ENCODE data around the gene DNAH11. TPM values are rescaled to one million over a fixed set of nuclear protein-coding genes. Genes with fewer than 3 reads are reported as not detected.

DNAH11 gene
- total RNA-seq (4.9 TPM), polyA plus RNA-seq (3.9 TPM)
- long read RNA-seq, donor 1, result 0 reads
- long read RNA-seq, donor 2, result 0 reads
- long read RNA-seq, donor 3, partial matches to known transcripts, result 37 of 51 reads
- long read RNA-seq, donor 3, other reads (novel, unspliced or antisense), result 14 of 51 reads
- long read RNA-seq, donor 4, partial matches to known transcripts, result 0 of 11 reads
- long read RNA-seq, donor 4, other reads (novel, unspliced or antisense), result 11 of 11 reads
- long read RNA-seq, donor 5, partial matches to known transcripts, result 51 of 80 reads
- long read RNA-seq, donor 5, other reads (novel, unspliced or antisense), result 29 of 80 reads
- long read RNA-seq, donor 6, result 0 reads
- long read RNA-seq, donor 7, partial matches to known transcripts, result 30 of 59 reads
- long read RNA-seq, donor 7, other reads (novel, unspliced or antisense), result 29 of 59 reads
- long read RNA-seq, donor 8, result 0 reads
- long read RNA-seq, donor 9, result 0 reads
- long read RNA-seq, donor 10, partial matches to known transcripts, result 22 of 52 reads
- long read RNA-seq, donor 10, other reads (novel, unspliced or antisense), result 30 of 52 reads

DNA sequence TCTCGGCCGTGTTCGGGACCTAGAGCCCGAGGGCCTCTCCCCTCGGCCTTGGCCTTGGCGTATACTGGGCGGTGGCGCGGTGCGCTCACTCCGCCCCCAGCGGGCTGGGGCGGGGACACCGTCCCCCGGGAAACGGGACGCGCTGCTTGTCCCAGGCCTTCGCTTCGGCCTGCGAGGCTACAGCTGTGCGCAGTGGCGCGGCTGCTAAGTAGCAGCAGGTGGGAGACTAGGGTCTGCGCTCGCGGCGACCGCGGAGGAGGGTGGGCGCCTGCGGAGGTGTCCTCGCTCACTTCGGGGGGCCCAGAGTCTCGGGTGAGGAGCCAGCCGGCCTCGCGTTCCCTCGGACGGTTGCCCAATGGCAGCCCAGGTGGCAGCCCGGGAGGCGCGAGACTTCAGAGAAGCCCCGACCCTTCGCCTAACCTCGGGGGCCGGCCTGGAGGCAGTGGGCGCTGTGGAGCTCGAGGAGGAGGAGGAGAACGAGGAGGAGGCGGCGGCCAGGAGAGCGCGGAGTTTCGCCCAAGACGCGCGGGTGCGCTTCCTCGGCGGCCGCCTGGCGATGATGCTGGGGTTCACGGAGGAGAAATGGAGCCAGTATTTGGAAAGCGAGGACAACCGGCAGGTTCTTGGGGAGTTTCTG lies at the start of gene DNAH11:
Gene DNAH11 (plus strand): TSS at position 149 of the 637 bp plus-strand sequence. CDS start 207 bp downstream, at position 356.
- Histone ChIP-seq H3K9me3 (ENCODE audit: control insufficient read depth in 2 of 2, insufficient read depth in 1 of 2, low read length in 1 of 2) (peaks cover 0 to 4% of the 10 kb centered on the region in 2 donors), H3K4me3 (ENCODE audit: low read length in 2 of 2) (peak within 1 kb of the TSS; percentile 36 to 50), H3K4me1 (ENCODE audit: control insufficient read depth in 2 of 2, insufficient read depth in 2 of 2, low read length in 2 of 2) (peaks cover 8 to 13% of the 10 kb centered on the region in 2 donors), H3K27ac (ENCODE audit: low read depth in 1 of 2, low read length in 1 of 2) (peak within 1 kb of the TSS in 1 of 2 donors; percentile 52), H3K36me3 (ENCODE audit: control insufficient read depth in 2 of 2, insufficient read depth in 2 of 2, low read length in 1 of 2) (no peaks in the 10 kb centered on the region), H3K27me3 (ENCODE audit: control insufficient read depth in 2 of 2, insufficient read depth in 1 of 2, low read length in 1 of 2) (peaks cover 28 to 53% of the 10 kb centered on the region in 2 donors)
- peak in 5 of 9 donors; percentile 5 to 41 (median 28) for DNase-seq (ENCODE audit: low read depth in 6 of 9, low spot score in 9 of 9)
- 1% methylated on average over 66 of the region's 66 CpGs for WGBS

- H3K9me3 ChIP-seq (ENCODE audit: control insufficient read depth in 2 of 2, insufficient read depth in 1 of 2, low read length in 1 of 2), result peaks cover 0 to 9% of the 10 kb centered on the region in 2 donors
Observed at GRCh38 chr7:21495731-21496130, 47.1 kb upstream of the DNAH11 start.

DNA sequence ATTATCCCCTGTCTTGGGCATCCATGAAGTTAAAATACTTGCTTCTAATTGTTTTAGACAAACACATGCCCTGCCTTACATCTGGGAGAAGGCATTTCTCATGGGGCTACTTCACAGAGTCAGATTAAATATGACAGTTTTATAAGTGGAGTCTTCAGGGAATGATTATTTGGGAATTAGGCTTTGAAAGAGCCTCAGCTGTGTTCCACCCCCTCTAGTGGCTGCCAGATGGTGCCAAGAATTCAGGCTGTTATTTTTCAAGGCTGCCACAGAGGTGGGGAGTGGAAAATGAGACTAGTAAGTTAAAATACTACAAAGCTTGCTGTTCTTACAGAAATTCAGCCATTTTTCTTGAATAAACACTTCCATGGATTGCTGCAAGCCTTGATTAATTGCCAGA lies 45.8 kb upstream of the DNAH11 start:
- Histone ChIP-seq H3K27ac (ENCODE audit: low read depth in 1 of 2, low read length in 1 of 2) (no peak overlapping the region), H3K36me3 (ENCODE audit: control insufficient read depth in 2 of 2, insufficient read depth in 2 of 2, low read length in 1 of 2) (peaks cover 4% of the 10 kb centered on the region in 2 donors), H3K27me3 (ENCODE audit: control insufficient read depth in 2 of 2, insufficient read depth in 1 of 2, low read length in 1 of 2) (no peaks in the 10 kb centered on the region), H3K4me3 (ENCODE audit: low read length in 2 of 2) (no peak overlapping the region), H3K9me3 (ENCODE audit: control insufficient read depth in 2 of 2, insufficient read depth in 1 of 2, low read length in 1 of 2) (peaks cover 0 to 9% of the 10 kb centered on the region in 2 donors), H3K4me1 (ENCODE audit: control insufficient read depth in 2 of 2, insufficient read depth in 2 of 2, low read length in 2 of 2) (no peaks in the 10 kb centered on the region)
- DNase-seq (ENCODE audit: low read depth in 6 of 9, low spot score in 9 of 9), result no peak

More at GRCh38 chr7:21495731-21496130, 47.1 kb upstream of the DNAH11 start:
- no peak overlapping the region for H3K4me3 ChIP-seq (ENCODE audit: low read length in 2 of 2)
- H3K27ac ChIP-seq (ENCODE audit: low read depth in 1 of 2, low read length in 1 of 2), result no peak overlapping the region
- DNase-seq (ENCODE audit: low read depth in 6 of 9, low spot score in 9 of 9), result no peak
- no peaks in the 10 kb centered on the region for H3K4me1 ChIP-seq (ENCODE audit: control insufficient read depth in 2 of 2, insufficient read depth in 2 of 2, low read length in 2 of 2)
- no peaks in the 10 kb centered on the region for H3K27me3 ChIP-seq (ENCODE audit: control insufficient read depth in 2 of 2, insufficient read depth in 1 of 2, low read length in 1 of 2)
- peaks cover 5 to 7% of the 10 kb centered on the region in 2 donors for H3K36me3 ChIP-seq (ENCODE audit: control insufficient read depth in 2 of 2, insufficient read depth in 2 of 2, low read length in 1 of 2)

DNA sequence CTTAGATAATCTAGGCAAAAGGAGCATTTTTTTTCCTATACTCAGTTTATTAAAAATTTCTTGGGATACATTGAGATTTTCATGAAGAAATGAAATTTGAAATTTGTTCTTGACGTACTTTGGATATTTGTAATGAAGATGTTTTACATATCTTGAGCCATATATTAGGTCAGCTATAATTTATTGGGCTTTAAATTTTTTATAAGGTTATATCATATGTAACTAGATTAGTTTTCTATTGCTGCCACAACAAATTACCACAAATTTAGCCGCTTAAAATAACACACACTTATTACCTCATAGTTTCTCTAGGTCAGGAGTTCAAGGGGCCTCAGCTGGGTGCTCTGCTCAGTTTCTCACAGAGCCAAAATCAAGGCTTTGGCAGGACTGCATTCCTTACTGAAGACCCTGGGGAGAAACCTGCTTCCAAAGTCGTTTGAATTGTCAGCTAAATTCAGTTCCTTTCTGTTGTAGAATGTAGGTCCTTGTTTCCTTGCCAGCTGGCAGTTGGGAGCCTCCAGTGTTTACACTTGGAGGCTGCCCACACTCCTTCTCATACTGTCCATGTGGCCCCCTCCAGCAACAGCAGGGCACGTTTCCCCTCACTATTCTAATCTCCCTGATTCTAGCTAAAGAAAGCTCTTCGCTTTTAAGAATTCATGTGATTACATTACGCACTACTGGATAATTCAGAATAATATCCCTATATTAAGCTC lies 42.6 kb upstream of the DNAH11 start:
- no peak overlapping the region for H3K27ac ChIP-seq (ENCODE audit: low read depth in 1 of 2, low read length in 1 of 2)
- 95% methylated on average over 6 of the region's 6 CpGs for WGBS

DNA sequence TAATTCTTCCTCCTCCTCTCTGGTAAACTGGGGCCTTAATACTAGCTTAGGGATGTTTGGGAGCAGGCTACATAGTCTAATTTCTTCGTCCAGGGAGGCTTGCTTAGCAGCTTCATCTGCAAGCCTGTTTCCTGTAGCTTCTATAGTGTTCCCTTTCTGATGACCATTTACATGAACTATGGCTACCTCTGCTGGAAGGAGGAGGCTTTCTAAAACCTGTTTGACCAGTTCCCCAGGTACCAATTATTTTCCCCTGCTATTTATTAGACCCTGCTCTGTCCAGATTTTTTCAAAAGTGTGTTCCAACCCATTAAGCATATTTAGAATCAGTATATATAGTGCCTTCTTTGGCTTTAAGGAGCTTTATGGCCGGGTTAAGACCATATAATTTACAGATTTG lies 38.8 kb upstream of the DNAH11 start:
- H3K4me3 ChIP-seq (ENCODE audit: low read length in 2 of 2), result no peak overlapping the region
- WGBS, result 96% methylated on average over 2 of the region's 2 CpGs
- peaks cover 1 to 5% of the 10 kb centered on the region in 2 donors for H3K9me3 ChIP-seq (ENCODE audit: control insufficient read depth in 2 of 2, insufficient read depth in 1 of 2, low read length in 1 of 2)
- no peaks in the 10 kb centered on the region for H3K27me3 ChIP-seq (ENCODE audit: control insufficient read depth in 2 of 2, insufficient read depth in 1 of 2, low read length in 1 of 2)
- peaks cover 11 to 15% of the 10 kb centered on the region in 2 donors for H3K36me3 ChIP-seq (ENCODE audit: control insufficient read depth in 2 of 2, insufficient read depth in 2 of 2, low read length in 1 of 2)
- H3K27ac ChIP-seq (ENCODE audit: low read depth in 1 of 2, low read length in 1 of 2), result no peak overlapping the region
- no peak for DNase-seq (ENCODE audit: low read depth in 6 of 9, low spot score in 9 of 9)
- no peaks in the 10 kb centered on the region for H3K4me1 ChIP-seq (ENCODE audit: control insufficient read depth in 2 of 2, insufficient read depth in 2 of 2, low read length in 2 of 2)

More for the DNA sequence above, 42.6 kb upstream of the DNAH11 start:
- no peak overlapping the region for H3K4me3 ChIP-seq (ENCODE audit: low read length in 2 of 2)
- H3K9me3 ChIP-seq (ENCODE audit: control insufficient read depth in 2 of 2, insufficient read depth in 1 of 2, low read length in 1 of 2), result peaks cover 0 to 4% of the 10 kb centered on the region in 2 donors
- H3K27me3 ChIP-seq (ENCODE audit: control insufficient read depth in 2 of 2, insufficient read depth in 1 of 2, low read length in 1 of 2), result no peaks in the 10 kb centered on the region
- H3K4me1 ChIP-seq (ENCODE audit: control insufficient read depth in 2 of 2, insufficient read depth in 2 of 2, low read length in 2 of 2), result no peaks in the 10 kb centered on the region
- DNase-seq (ENCODE audit: low read depth in 6 of 9, low spot score in 9 of 9), result no peak
- peaks cover 4 to 8% of the 10 kb centered on the region in 2 donors for H3K36me3 ChIP-seq (ENCODE audit: control insufficient read depth in 2 of 2, insufficient read depth in 2 of 2, low read length in 1 of 2)

DNA sequence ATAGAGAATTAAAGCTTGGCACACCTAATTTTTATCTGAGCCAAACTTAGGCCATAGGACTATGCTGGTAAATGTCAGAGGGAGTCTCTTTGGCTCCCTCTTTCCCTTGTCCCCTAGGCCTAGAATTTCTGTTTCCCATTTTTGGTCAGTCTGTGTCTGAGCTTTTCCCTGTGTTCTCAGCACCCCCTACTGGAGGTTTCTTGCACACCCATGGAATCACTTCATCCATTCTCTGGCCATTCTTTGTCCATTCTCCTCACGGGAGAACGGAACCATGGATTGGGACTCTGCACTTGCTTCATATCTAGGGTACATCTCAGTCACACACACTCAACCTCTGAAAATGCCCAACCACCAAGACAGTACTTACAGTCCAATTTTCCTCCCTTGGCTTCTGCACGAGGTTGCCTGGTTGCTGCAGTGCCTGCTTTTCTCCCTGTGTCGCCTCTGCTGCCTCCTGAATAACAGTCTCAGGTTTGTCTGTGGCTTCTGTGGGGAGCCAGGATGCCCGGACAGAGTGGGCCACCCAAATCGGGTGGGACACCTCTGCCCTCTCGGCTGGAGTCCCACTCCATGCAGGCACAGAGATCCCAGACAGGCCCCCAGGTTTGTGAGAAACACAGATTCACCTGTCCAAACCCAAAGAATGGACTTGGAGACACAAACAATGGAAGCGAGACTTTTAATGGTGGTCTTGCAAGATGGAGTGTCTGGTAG lies 35.1 kb upstream of the DNAH11 start:
- Histone ChIP-seq H3K9me3 (ENCODE audit: control insufficient read depth in 2 of 2, insufficient read depth in 1 of 2, low read length in 1 of 2) (peaks cover 1 to 5% of the 10 kb centered on the region in 2 donors), H3K36me3 (ENCODE audit: control insufficient read depth in 2 of 2, insufficient read depth in 2 of 2, low read length in 1 of 2) (peaks cover 9 to 12% of the 10 kb centered on the region in 2 donors), H3K27me3 (ENCODE audit: control insufficient read depth in 2 of 2, insufficient read depth in 1 of 2, low read length in 1 of 2) (no peaks in the 10 kb centered on the region), H3K4me3 (ENCODE audit: low read length in 2 of 2) (no peak overlapping the region), H3K27ac (ENCODE audit: low read depth in 1 of 2, low read length in 1 of 2) (no peak overlapping the region), H3K4me1 (ENCODE audit: control insufficient read depth in 2 of 2, insufficient read depth in 2 of 2, low read length in 2 of 2) (no peaks in the 10 kb centered on the region)
- 97% methylated on average over 8 of the region's 8 CpGs for WGBS
- peak in 8 of 9 donors; percentile 2 to 42 (median 16) for DNase-seq (ENCODE audit: low read depth in 6 of 9, low spot score in 9 of 9)

DNA sequence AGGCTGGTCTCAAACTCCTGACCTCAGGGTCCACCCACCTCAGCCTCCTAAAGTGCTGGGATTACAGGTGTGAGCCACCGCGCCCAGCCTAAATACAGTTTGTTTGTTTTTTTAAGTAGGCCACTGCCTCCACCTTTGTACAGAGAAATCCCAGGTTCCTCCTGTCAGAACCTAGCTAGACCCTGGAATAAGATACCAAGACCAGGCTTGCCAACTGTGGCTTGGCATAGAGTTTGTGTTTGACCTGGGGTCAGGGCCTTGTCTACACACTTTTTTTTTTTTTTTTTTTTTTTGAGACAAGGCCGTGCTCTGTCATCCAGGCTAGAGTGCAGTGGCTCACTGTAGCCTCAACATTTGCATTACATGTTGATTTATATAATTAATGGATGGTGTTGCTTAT lies 34.3 kb upstream of the DNAH11 start:
- DNase-seq (ENCODE audit: low read depth in 6 of 9, low spot score in 9 of 9), result no peak
- 96% methylated on average over 3 of the region's 3 CpGs for WGBS
- H3K36me3 ChIP-seq (ENCODE audit: control insufficient read depth in 2 of 2, insufficient read depth in 2 of 2, low read length in 1 of 2), result peaks cover 9 to 12% of the 10 kb centered on the region in 2 donors
- no peak overlapping the region for H3K27ac ChIP-seq (ENCODE audit: low read depth in 1 of 2, low read length in 1 of 2)
- no peaks in the 10 kb centered on the region for H3K4me1 ChIP-seq (ENCODE audit: control insufficient read depth in 2 of 2, insufficient read depth in 2 of 2, low read length in 2 of 2)
- no peaks in the 10 kb centered on the region for H3K27me3 ChIP-seq (ENCODE audit: control insufficient read depth in 2 of 2, insufficient read depth in 1 of 2, low read length in 1 of 2)
- H3K4me3 ChIP-seq (ENCODE audit: low read length in 2 of 2), result no peak overlapping the region
- peaks cover 1 to 5% of the 10 kb centered on the region in 2 donors for H3K9me3 ChIP-seq (ENCODE audit: control insufficient read depth in 2 of 2, insufficient read depth in 1 of 2, low read length in 1 of 2)

DNA sequence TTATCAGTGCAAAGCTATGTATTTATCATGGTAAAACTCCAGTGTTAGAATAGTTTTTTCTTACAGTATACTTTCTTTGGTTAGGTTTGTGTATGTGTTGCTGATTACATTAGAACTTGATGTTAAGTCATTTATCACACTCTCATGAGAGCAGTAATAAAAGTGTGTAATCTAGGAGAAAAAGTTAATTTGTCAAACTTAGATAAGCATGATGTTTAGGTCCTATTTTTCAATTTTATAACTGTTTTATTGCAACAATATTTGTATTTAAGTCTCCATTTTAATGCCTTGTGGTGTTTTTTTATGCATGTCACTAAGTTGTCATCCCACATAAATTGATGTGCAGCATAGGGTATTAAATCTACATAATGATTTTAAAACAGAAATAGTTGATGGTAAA lies 28.8 kb upstream of the DNAH11 start:
- no peak overlapping the region for H3K4me3 ChIP-seq (ENCODE audit: low read length in 2 of 2)
- no peak for DNase-seq (ENCODE audit: low read depth in 6 of 9, low spot score in 9 of 9)

More for the DNA sequence above, 28.8 kb upstream of the DNAH11 start:
- H3K9me3 ChIP-seq (ENCODE audit: control insufficient read depth in 2 of 2, insufficient read depth in 1 of 2, low read length in 1 of 2), result no peaks in the 10 kb centered on the region
- no peaks in the 10 kb centered on the region for H3K4me1 ChIP-seq (ENCODE audit: control insufficient read depth in 2 of 2, insufficient read depth in 2 of 2, low read length in 2 of 2)
- no peaks in the 10 kb centered on the region for H3K27me3 ChIP-seq (ENCODE audit: control insufficient read depth in 2 of 2, insufficient read depth in 1 of 2, low read length in 1 of 2)
- H3K36me3 ChIP-seq (ENCODE audit: control insufficient read depth in 2 of 2, insufficient read depth in 2 of 2, low read length in 1 of 2), result peaks cover 0 to 5% of the 10 kb centered on the region in 2 donors
- no peak overlapping the region for H3K27ac ChIP-seq (ENCODE audit: low read depth in 1 of 2, low read length in 1 of 2)
